ENCODE measurements around the gene EYS. TPM values are rescaled to one million over a fixed set of nuclear protein-coding genes. Genes with fewer than 3 reads are reported as not detected.

Gene EYS
- total RNA-seq, 1 donor from 2014 or later, result 0.08 TPM

DNA sequence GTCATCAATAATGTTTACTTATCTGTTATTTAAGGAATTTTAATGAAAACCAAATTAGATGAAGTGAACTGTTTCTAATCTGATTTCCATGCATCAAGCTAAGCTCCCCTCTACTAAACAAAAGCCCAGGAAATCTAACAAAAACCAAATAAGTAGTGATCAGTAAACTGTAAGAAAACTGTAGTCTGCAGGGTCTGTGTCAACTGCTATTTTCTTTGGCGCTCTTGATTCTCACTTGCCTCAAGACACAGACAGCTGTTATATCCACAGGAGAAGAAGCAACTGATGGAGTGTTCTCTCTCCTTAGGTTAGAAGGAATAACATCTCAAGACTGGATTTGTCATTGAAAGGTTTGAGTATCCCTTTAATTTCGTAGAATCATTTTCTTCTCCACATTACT is 1777.9 kb downstream of the EYS start:
- Histone ChIP-seq H3K9me3 (replicated peaks) (no peaks in the 10 kb centered on the region), H3K4me1 (peaks cover 6% of the 10 kb centered on the region), H3K4me3 (no peak overlapping the region), H3K36me3 (no peaks in the 10 kb centered on the region), H3K27me3 (ENCODE audit: low read depth) (peaks cover 5% of the 10 kb centered on the region), H3K27ac (replicated peaks) (no peak overlapping the region)
- intact Hi-C loops (cut with micrococcal nuclease), result no loop called here
- no peak for DNase-seq
- no peak for TF ChIP-seq CTCF (IDR thresholded peaks at IDR 0.05; ENCODE audit: borderline replicate concordance)

GRCh38 chr6:63928613-63929012 is 1778.4 kb downstream of the EYS start:
- Histone ChIP-seq H3K9me3 (replicated peaks) (no peaks in the 10 kb centered on the region), H3K4me1 (peaks cover 6% of the 10 kb centered on the region), H3K27me3 (ENCODE audit: low read depth) (peaks cover 5% of the 10 kb centered on the region), H3K27ac (replicated peaks) (no peak overlapping the region), H3K36me3 (no peaks in the 10 kb centered on the region), H3K4me3 (no peak overlapping the region)
- TF ChIP-seq CTCF (IDR thresholded peaks at IDR 0.05; ENCODE audit: borderline replicate concordance), result no peak
- DNase-seq, result no peak
- intact Hi-C loops (cut with micrococcal nuclease), result no loop called here

- no peaks in the 10 kb centered on the region for H3K9me3 ChIP-seq (replicated peaks)
- peaks cover 6% of the 10 kb centered on the region for H3K4me1 ChIP-seq
- H3K27me3 ChIP-seq (ENCODE audit: low read depth), result no peaks in the 10 kb centered on the region
- no peak overlapping the region for H3K4me3 ChIP-seq
- intact Hi-C loops (cut with micrococcal nuclease), result no loop called here
- DNase-seq, result no peak
- TF ChIP-seq CTCF (IDR thresholded peaks at IDR 0.05; ENCODE audit: borderline replicate concordance), result no peak
- H3K27ac ChIP-seq (replicated peaks), result no peak overlapping the region
- no peaks in the 10 kb centered on the region for H3K36me3 ChIP-seq
These were observed 1779.8 kb downstream of the EYS start for GRCh38 chr6:63926950-63927927.

DNA sequence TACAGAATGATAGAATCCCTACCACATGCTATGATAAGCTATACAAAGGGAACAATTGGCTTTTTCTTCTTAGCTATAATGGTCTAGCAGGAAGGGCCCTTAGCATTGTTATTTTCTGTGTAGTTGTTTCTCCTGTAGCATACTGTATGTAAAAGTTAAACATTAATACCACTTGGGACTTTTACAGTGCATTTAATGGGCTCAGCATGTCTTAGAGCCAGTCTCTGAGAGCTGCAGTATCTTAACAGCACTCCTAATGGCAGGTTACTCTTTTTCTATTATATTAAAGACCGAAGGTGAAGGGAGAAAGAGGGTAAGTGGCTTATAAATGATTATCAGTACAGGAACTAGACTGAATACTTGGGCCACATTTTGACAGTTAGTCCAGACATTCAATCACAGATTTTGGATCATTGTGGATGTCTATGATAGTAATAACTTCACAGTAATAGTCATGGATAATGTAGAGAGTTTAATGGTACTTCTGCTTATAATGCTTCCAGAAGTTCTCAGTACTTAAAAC is 1780.7 kb downstream of the EYS start:
- H3K36me3 ChIP-seq, result no peaks in the 10 kb centered on the region
- H3K27ac ChIP-seq (replicated peaks), result no peak overlapping the region
- intact Hi-C loops (cut with micrococcal nuclease), result no loop called here
- no peaks in the 10 kb centered on the region for H3K9me3 ChIP-seq (replicated peaks)
- no peak for DNase-seq
- peaks cover 6% of the 10 kb centered on the region for H3K4me1 ChIP-seq
- H3K27me3 ChIP-seq (ENCODE audit: low read depth), result no peaks in the 10 kb centered on the region
- TF ChIP-seq CTCF (IDR thresholded peaks at IDR 0.05; ENCODE audit: borderline replicate concordance), result no peak
- H3K4me3 ChIP-seq, result no peak overlapping the region

GRCh38 chr6:63923139-63923739 is 1783.8 kb downstream of the EYS start:
- H3K4me1 ChIP-seq, result peaks cover 6% of the 10 kb centered on the region
- peak; percentile 75 for TF ChIP-seq CTCF (IDR thresholded peaks at IDR 0.05; ENCODE audit: borderline replicate concordance)
- DNase-seq, result no peak
- H3K9me3 ChIP-seq (replicated peaks), result no peaks in the 10 kb centered on the region
- no peak overlapping the region for H3K27ac ChIP-seq (replicated peaks)
- H3K4me3 ChIP-seq, result no peak overlapping the region
- H3K27me3 ChIP-seq (ENCODE audit: low read depth), result peaks cover 5% of the 10 kb centered on the region
- intact Hi-C loops (cut with micrococcal nuclease), result loop anchor here (5.0 kb wide), 1 partner anchor 409 kb away; no protein-coding TSS in a partner anchor
- H3K36me3 ChIP-seq, result no peaks in the 10 kb centered on the region

Data from left ventricle myocardium inferior (tissue), 1 donor.